ENCODE measurements around the gene TBL3. TPM values are rescaled to one million over a fixed set of nuclear protein-coding genes. Genes with fewer than 3 reads are reported as not detected.

Gene TBL3
- total RNA-seq, 1 experiment from 2014 or later = 34.7 TPM

DNA sequence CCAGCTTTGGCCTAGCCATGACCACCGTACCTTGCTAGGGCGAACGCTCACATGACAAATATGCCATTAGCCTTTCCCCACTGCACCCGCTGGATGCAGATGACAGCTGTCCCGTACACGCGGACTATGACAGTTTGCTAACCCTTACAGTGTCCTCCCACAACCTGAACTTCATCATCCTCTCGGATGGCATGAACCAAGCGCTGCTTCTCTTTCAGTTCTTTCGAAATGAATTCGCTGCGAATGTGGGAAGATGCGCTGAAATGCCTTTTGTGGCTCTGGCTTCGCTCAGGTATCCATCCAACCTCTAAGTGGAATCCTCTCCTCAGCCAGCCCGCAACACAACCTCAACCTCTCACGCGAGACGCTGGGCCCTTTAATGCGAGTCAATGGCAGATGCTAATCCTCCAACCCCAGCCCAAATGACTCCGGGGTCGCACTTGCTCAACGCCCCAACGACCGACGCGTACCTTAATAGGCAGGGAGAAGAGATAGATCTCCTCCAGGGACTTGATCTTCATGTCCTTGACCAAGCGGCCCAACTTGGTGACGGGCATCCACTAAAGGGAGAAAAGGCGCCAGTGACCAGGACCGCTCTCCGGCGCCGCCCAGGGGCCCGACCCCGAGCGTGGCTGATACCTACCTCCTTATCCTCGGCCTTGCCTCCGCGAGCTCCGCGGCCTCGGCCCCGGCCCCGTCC, 7.9 kb upstream of the TBL3 start:
- intact Hi-C loops (cut with micrococcal nuclease; ENCODE audit: unreplicated experiment) = no loop called here
- Mint-ChIP-seq H3K36me3 (ENCODE audit: insufficient read depth, unreplicated experiment) (peaks cover 69% of the 10 kb centered on the region), H3K4me1 (ENCODE audit: low read depth, unreplicated experiment) (peaks cover 22% of the 10 kb centered on the region), H3K27me3 (ENCODE audit: insufficient read depth, unreplicated experiment) (no peaks in the 10 kb centered on the region), H3K4me3 (ENCODE audit: unreplicated experiment) (peak overlapping the region; percentile 76), H3K27ac (ENCODE audit: unreplicated experiment) (peak overlapping the region; percentile 96), H3K9me3 (ENCODE audit: unreplicated experiment) (no peaks in the 10 kb centered on the region)
- H3K4me3 ChIP-seq (ENCODE audit: low read depth, low read length) = peak overlapping the region; percentile 83
- ChIA-PET CTCF (interaction anchor here (0.6 to 0.7 kb wide), 4 partner anchors 16 to 1151 kb away, joined by 3 to 8 read pairs (median 6); no protein-coding TSS in a partner anchor), POLR2A (interaction anchor here (0.6 to 1.9 kb wide), 26 partner anchors 18 to 1478 kb away, joined by 3 to 36 read pairs (median 6); partner anchors contain the start of genes ECI1, FAHD1, GFER and HAGH)
- H3K4me1 ChIP-seq = peaks cover 17% of the 10 kb centered on the region
- peak in 1 of 2 experiments; percentile 54 for DNase-seq
- BruUV-seq (replicated peaks) = no TSS peak
- no peaks in the 10 kb centered on the region for H3K9me3 ChIP-seq
- H3K36me3 ChIP-seq (ENCODE audit: control insufficient read depth, insufficient read depth, low read length) = peaks cover 8% of the 10 kb centered on the region
- TF ChIP-seq, protein P1, sequence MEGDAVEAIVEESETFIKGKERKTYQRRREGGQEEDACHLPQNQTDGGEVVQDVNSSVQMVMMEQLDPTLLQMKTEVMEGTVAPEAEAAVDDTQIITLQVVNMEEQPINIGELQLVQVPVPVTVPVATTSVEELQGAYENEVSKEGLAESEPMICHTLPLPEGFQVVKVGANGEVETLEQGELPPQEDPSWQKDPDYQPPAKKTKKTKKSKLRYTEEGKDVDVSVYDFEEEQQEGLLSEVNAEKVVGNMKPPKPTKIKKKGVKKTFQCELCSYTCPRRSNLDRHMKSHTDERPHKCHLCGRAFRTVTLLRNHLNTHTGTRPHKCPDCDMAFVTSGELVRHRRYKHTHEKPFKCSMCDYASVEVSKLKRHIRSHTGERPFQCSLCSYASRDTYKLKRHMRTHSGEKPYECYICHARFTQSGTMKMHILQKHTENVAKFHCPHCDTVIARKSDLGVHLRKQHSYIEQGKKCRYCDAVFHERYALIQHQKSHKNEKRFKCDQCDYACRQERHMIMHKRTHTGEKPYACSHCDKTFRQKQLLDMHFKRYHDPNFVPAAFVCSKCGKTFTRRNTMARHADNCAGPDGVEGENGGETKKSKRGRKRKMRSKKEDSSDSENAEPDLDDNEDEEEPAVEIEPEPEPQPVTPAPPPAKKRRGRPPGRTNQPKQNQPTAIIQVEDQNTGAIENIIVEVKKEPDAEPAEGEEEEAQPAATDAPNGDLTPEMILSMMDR (IDR thresholded peaks at IDR 0.05; ENCODE audit: insufficient read depth in 1 of 2, low read depth in 1 of 2, low read length in 1 of 2, severe bottlenecking in 1 of 2, unreplicated experiment in 1 of 2) = no peak
- H3K27me3 ChIP-seq (replicated peaks; ENCODE audit: control insufficient read depth, insufficient read depth, low read length) = no peaks in the 10 kb centered on the region

DNA sequence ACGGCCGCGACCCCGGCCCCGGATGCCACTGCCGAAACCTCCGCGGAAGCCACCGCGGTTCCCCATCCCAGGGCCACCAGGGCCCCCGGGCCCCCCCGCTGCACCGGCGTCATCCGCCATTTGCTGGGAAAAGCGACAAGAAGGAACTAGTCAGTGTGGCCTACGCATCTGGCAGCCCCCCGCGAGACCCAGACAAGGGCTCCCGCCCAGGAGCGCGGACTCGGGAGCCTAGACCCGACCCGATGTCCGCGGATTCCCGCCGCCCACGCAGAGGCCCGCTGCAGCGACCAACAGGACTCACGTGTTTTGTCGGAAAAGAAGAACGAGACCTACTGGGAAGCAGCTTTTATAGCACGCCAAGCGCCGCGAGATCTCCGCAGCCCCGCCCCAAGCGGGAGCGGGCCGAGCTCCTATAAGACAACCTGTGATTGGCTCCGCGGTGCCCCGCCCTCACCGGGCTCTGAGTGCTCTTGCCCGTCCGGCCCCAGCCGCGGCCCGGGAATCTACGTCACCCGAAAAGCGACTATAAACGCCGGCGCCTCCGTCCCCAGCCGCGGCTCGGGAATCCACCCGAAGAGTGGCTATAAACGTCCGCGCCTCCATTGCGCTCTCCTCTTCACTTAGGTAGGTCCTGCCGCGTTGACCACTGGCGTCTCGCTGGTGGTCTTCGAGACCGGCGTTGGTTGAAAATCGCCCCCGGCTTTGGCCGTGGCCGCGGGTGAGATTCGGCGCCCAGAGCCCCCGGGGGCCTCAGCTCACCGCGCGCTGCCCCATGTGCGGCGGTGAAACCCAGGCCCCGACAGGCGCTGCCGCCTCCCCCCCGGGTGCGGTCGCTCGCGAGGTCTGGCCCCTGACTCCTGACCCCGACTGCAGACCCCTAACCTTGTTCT, 7.1 kb upstream of the TBL3 start, which contains the start of gene RPS2:
TSS of gene RPS2 (minus strand) at position 321 of the 890 bp plus-strand sequence. CDS start at position 120, 201 bp downstream.
- Mint-ChIP-seq H3K4me1 (ENCODE audit: low read depth, unreplicated experiment) (peaks cover 22% of the 10 kb centered on the region), H3K27me3 (ENCODE audit: insufficient read depth, unreplicated experiment) (no peaks in the 10 kb centered on the region), H3K36me3 (ENCODE audit: insufficient read depth, unreplicated experiment) (peaks cover 62% of the 10 kb centered on the region), H3K27ac (ENCODE audit: unreplicated experiment) (peak within 1 kb of the TSS; percentile 96), H3K4me3 (ENCODE audit: unreplicated experiment) (peak within 1 kb of the TSS; percentile 76), H3K9me3 (ENCODE audit: unreplicated experiment) (no peaks in the 10 kb centered on the region)
- BruUV-seq (replicated peaks) = no TSS peak
- POLR2A ChIA-PET = interaction anchor here (0.6 to 1.9 kb wide), 28 partner anchors 18 to 1478 kb away, joined by 3 to 36 read pairs (median 5); partner anchors contain the start of genes ECI1, FAHD1, GFER and HAGH
- CTCF ChIA-PET = interaction anchor here (0.6 to 1.1 kb wide), 5 partner anchors 15 to 1152 kb away, joined by 3 to 8 read pairs (median 6); partner anchors contain the start of gene SYNGR3
- Histone ChIP-seq H3K36me3 (ENCODE audit: control insufficient read depth, insufficient read depth, low read length) (peaks cover 8% of the 10 kb centered on the region), H3K4me1 (peaks cover 17% of the 10 kb centered on the region), H3K9me3 (no peaks in the 10 kb centered on the region), H3K27me3 (replicated peaks; ENCODE audit: control insufficient read depth, insufficient read depth, low read length) (no peaks in the 10 kb centered on the region), H3K4me3 (ENCODE audit: low read depth, low read length) (peak within 1 kb of the TSS; percentile 83)
- TF ChIP-seq, protein P1 (IDR thresholded peaks at IDR 0.05; ENCODE audit: insufficient read depth in 1 of 2, low read depth in 1 of 2, low read length in 1 of 2, severe bottlenecking in 1 of 2, unreplicated experiment in 1 of 2) = no peak
- intact Hi-C loops (cut with micrococcal nuclease; ENCODE audit: unreplicated experiment) = no loop called here
- DNase-seq = peak; percentile 97 to 98

Data from Caco-2 (cell line).